HG03097 (cell line): Measurements from ENCODE around the gene IL1R2.
"Not testable (repeated sequence)": the region's sequence is repeated elsewhere in the genome, so short reads cannot be mapped to it uniquely, and the experiment has no call there.

ENCODE experiments used
- ATAC-seq: cut with Tn5 transposase; IDR thresholded peaks from one replicate; pipeline ENCODE4 v1.9.1; 2021; ENCODE audit not compliant: unreplicated experiment, low FRiP score

The IL1R2 gene

GRCh38 chr2:102057502-102058292 is 65.9 kb downstream of the IL1R2 start:
- no peak for ATAC-seq

GRCh38 chr2:102058293-102058833 is 66.6 kb downstream of the IL1R2 start:
- no peak for ATAC-seq

GRCh38 chr2:102059151-102059550 is 67.4 kb downstream of the IL1R2 start:
- no peak for ATAC-seq

- ATAC-seq: no peak
These were observed 68.3 kb downstream of the IL1R2 start for GRCh38 chr2:102060047-102060446.

- no peak for ATAC-seq
These were observed 69.0 kb downstream of the IL1R2 start for GRCh38 chr2:102060792-102061191.

- no peak for ATAC-seq
These were observed 69.5 kb downstream of the IL1R2 start for GRCh38 chr2:102061286-102061699.

GRCh38 chr2:102061962-102062795 is 70.4 kb downstream of the IL1R2 start:
- no peak for ATAC-seq

GRCh38 chr2:102062802-102063201 is 71.0 kb downstream of the IL1R2 start:
- no peak for ATAC-seq

GRCh38 chr2:102063487-102063911 is 71.7 kb downstream of the IL1R2 start:
- no peak for ATAC-seq

- no peak for ATAC-seq
These were observed 72.3 kb downstream of the IL1R2 start for GRCh38 chr2:102063941-102064678.

GRCh38 chr2:102064679-102065674 is 73.2 kb downstream of the IL1R2 start:
- no peak for ATAC-seq

- ATAC-seq: no peak
These were observed 74.0 kb downstream of the IL1R2 start for GRCh38 chr2:102065675-102066252.

- no peak for ATAC-seq
These were observed 74.8 kb downstream of the IL1R2 start for GRCh38 chr2:102066554-102066953.

GRCh38 chr2:102068126-102068525 is 76.4 kb downstream of the IL1R2 start:
- ATAC-seq: not testable (repeated sequence)

- ATAC-seq: no peak
These were observed 77.7 kb downstream of the IL1R2 start for GRCh38 chr2:102069311-102069974.

GRCh38 chr2:102070058-102070642 is 78.4 kb downstream of the IL1R2 start:
- ATAC-seq: no peak

- no peak for ATAC-seq
These were observed 81.0 kb downstream of the IL1R2 start for GRCh38 chr2:102072741-102073140.

GRCh38 chr2:102073168-102073724 is 81.5 kb downstream of the IL1R2 start:
- no peak for ATAC-seq
